HepG2 (cell line): ENCODE data around the gene CLP1. TPM values are rescaled to one million over a fixed set of nuclear protein-coding genes. Genes with fewer than 3 reads are reported as not detected.

Experiments
- EEA1 ChIP-seq: sonication (generic); formaldehyde crosslinking; IDR thresholded peaks from 2 replicates; pipeline ENCODE4 v1.5.1; 2020; ENCODE audit warnings: mild to moderate bottlenecking, missing genetic modification reagents, borderline replicate concordance
- FOXC1 ChIP-seq: sonication (generic); formaldehyde crosslinking; IDR thresholded peaks from 2 replicates; pipeline ENCODE4 v1.8.0; 2022; ENCODE audit warnings: mild to moderate bottlenecking, missing genetic modification reagents, borderline replicate concordance
- FOXK2 ChIP-seq: fragments of 450-650 bp; IDR thresholded peaks from 2 replicates; pipeline ENCODE4 v1.6.1; 2016
- FOXP1 ChIP-seq, 2 experiments: fragments of 450-650 bp in 1 of 2; IDR thresholded peaks; 2 replicates each; pipeline ENCODE4 v1.6.1; 2017 to 2018; ENCODE audit warnings: antibody characterized with exemption in 1 of 2
- GRHL1 ChIP-seq: sonication (generic); formaldehyde crosslinking; conservative IDR thresholded peaks from 2 replicates; pipeline ENCODE4 v1.8.0; 2022; ENCODE audit warnings: missing genetic modification reagents
- HMG20B ChIP-seq: conservative IDR thresholded peaks from 2 replicates; pipeline ENCODE4 v1.6.1; 2016; ENCODE audit warnings: missing genetic modification reagents, missing compliant biosample characterization
- MAFF ChIP-seq: IDR thresholded peaks from 2 replicates; pipeline ENCODE4 v1.6.1; 2011; ENCODE audit warnings: low read depth, low read length, improper control_type of control experiment
- NR2C2 ChIP-seq: sonication (generic); formaldehyde crosslinking; IDR thresholded peaks from 2 replicates; pipeline ENCODE4 v1.4.0; 2020; ENCODE audit warnings: missing genetic modification reagents, mild to moderate bottlenecking, moderate library complexity, borderline replicate concordance
- NR2F6 ChIP-seq, 2 experiments: IDR thresholded peaks; 2 replicates each; pipeline ENCODE4 v1.6.1; 2016; ENCODE audit warnings: antibody characterized with exemption in 1 of 2, mild to moderate bottlenecking in 1 of 2
- PHF5A ChIP-seq: IDR thresholded peaks from one replicate; pipeline ENCODE4 v1.6.1; 2018; ENCODE audit warnings: low read depth, missing genetic modification reagents; ENCODE audit not compliant: unreplicated experiment
- SALL2 ChIP-seq: sonication (generic); formaldehyde crosslinking; IDR thresholded peaks from 2 replicates; pipeline ENCODE4 v1.8.1; 2023; ENCODE audit warnings: mild to moderate bottlenecking, missing genetic modification reagents, inconsistent platforms
- TFDP1 ChIP-seq: IDR thresholded peaks from 2 replicates; pipeline ENCODE4 v1.6.1; 2016; ENCODE audit warnings: missing compliant biosample characterization, missing genetic modification reagents, borderline replicate concordance
- ZNF274 ChIP-seq: sonication (generic); formaldehyde crosslinking; IDR thresholded peaks from 2 replicates; pipeline ENCODE4 v1.5.1; 2020; ENCODE audit warnings: mild to moderate bottlenecking, missing genetic modification reagents
- ZNF337 ChIP-seq: sonication (generic); formaldehyde crosslinking; IDR thresholded peaks from 2 replicates; pipeline ENCODE4 v1.5.1; 2020; ENCODE audit warnings: missing genetic modification reagents, low read depth, mild to moderate bottlenecking, borderline replicate concordance
- ZNF574 ChIP-seq: sonication (generic); formaldehyde crosslinking; IDR thresholded peaks from 2 replicates; pipeline ENCODE4 v1.4.0; 2020; ENCODE audit warnings: missing genetic modification reagents
- polyA plus RNA-seq, 8 experiments: library from polyadenylated mRNA; depleted of rRNA in 3 of 8; stranded (reverse) in 7 of 8; unstranded in 1 of 8; fragments of >200 nt; fragmentation: Illumina TruSeq in 4 of 8; extraction: Trizol in 4 of 8; gene quantifications; 2 replicates each; pipeline versions ENCODE4 v1.2.1 to v1.2.3, GENCODE V29; 2011 to 2016; ENCODE audit warnings: low read depth in 4 of 8, missing spikeins in 1 of 8, mixed read lengths in 1 of 8; ENCODE audit not compliant: insufficient read depth in 1 of 8
- total RNA-seq, 5 experiments: library from RNA; depleted of rRNA; stranded (reverse); fragments of >200 nt; fragmentation: Illumina TruSeq; extraction: Trizol; gene quantifications; 2 replicates each; pipeline ENCODE4 v1.2.3, GENCODE V29; 2016; ENCODE audit warnings: low read depth in 1 of 5
- TF ChIP-seq, protein P1 (sequence below): sonication (generic); formaldehyde crosslinking; IDR thresholded peaks from 2 replicates; pipeline ENCODE4 v1.4.0; 2020; ENCODE audit warnings: missing genetic modification reagents
- TF ChIP-seq, protein P2 (sequence below): sonication (generic); formaldehyde crosslinking; IDR thresholded peaks from 2 replicates; pipeline ENCODE4 v1.8.0; 2022; ENCODE audit warnings: missing genetic modification reagents, low read depth, mild to moderate bottlenecking, borderline replicate concordance
- TF ChIP-seq, protein P3 (sequence below): sonication (generic); formaldehyde crosslinking; IDR thresholded peaks from 2 replicates; pipeline ENCODE4 v1.4.0; 2020; ENCODE audit warnings: missing genetic modification reagents
- TF ChIP-seq, protein P4 (sequence below): sonication (generic); formaldehyde crosslinking; conservative IDR thresholded peaks from 2 replicates; pipeline ENCODE4 v1.8.0; 2022; ENCODE audit warnings: low read depth, missing genetic modification reagents

The CLP1 gene
- total and polyA plus RNA-seq, 2 of the 13 experiments (the other 11 are each of a cell fraction or from before 2014, with no cell fraction given): 14.6 to 24.8 TPM

DNA sequence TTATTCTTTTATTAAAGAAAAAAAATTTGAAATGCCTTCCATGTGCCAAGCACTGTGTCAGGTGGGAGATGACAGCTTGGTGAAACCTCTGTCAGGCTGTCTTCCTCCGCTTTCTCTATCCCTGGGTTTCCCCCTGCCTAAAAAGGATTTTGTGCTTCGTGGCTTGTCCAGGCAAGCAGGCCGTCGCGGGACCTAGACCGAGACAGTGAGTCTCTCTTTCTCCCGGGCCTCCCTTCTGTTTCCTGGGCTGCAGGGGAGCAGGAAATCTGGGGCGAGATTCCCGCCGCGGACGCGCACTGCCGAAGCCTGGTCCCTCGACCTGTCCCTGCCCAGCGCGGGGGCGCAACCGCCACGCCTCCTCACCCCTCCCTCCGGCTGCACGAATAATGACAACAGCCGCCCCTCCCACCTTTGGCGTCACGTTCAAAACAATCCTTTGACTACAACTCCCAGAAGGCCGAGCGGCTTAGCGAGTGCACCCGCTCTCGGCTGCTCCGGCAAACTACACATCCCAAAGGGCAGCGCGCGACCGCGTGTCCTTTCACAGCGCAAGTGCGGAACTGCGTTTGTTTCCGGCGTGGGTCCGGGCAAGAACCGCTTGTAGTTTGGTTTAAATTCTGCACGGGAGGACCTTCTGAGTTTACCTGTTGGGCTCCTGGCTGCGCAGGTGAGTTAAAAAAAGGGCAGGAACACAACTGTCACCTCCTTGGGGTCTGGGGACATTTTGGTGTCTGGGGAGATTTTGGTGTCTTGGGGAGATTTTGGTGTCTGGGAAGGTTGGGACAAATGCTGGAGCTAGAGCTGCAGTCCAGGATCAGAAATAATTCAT lies at the start of gene CLP1 (continued):
- TF ChIP-seq, protein P1, sequence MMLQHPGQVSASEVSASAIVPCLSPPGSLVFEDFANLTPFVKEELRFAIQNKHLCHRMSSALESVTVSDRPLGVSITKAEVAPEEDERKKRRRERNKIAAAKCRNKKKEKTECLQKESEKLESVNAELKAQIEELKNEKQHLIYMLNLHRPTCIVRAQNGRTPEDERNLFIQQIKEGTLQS (CRISPR knock-in tag): peak; percentile 54; the same call in 1 of the 2 replicates
- TF ChIP-seq, protein P2, sequence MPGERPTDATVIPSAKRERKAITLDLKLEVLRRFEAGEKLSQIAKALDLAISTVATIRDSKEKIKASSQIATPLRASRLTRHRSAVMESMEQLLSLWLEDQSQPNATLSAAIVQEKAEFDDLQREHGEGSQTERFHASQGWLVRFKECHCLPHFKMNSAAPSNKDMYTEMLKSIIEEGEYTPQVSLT: no peak
- TF ChIP-seq EEA1 (CRISPR knock-in tag) (no peak; the same call in 1 of the 2 replicates), ZNF274 (peak; percentile 43; the same call in 1 of the 2 replicates), ZNF337 (CRISPR knock-in tag) (0 out of 2 replicates have a peak, but pooled peaks have one; percentile 84), NR2C2 (CRISPR knock-in tag) (peak; percentile 92), FOXK2 (peak; percentile 98), GRHL1 (no peak), SALL2 (peak; percentile 92), HMG20B (CRISPR knock-in tag) (0 out of 2 replicates have a peak, but pooled peaks have one; percentile 13), ZNF574 (CRISPR knock-in tag) (peak; percentile 97), TFDP1 (CRISPR knock-in tag) (peak; percentile 90), FOXC1 (CRISPR knock-in tag) (peak; percentile 89), FOXP1 (IDR thresholded peaks at IDR 0.05) (peak; percentile 47; the same call in 1 of the 2 replicates), FOXP1 (CRISPR knock-in tag; IDR thresholded peaks at IDR 0.05) (peak; percentile 54), PHF5A (CRISPR knock-in tag) (peak; percentile 65), NR2F6 (IDR thresholded peaks at IDR 0.05) (no peak), NR2F6 (CRISPR knock-in tag; IDR thresholded peaks at IDR 0.05) (peak; percentile 66; the same call in 1 of the 2 replicates), MAFF (0 out of 2 replicates have a peak, but pooled peaks have one; percentile 11)
- TF ChIP-seq, protein P3, sequence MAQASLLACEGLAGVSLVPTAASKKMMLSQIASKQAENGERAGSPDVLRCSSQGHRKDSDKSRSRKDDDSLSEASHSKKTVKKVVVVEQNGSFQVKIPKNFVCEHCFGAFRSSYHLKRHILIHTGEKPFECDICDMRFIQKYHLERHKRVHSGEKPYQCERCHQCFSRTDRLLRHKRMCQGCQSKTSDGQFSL (CRISPR knock-in tag): 0 out of 2 replicates have a peak, but pooled peaks have one; percentile 22
- TF ChIP-seq, protein P4, sequence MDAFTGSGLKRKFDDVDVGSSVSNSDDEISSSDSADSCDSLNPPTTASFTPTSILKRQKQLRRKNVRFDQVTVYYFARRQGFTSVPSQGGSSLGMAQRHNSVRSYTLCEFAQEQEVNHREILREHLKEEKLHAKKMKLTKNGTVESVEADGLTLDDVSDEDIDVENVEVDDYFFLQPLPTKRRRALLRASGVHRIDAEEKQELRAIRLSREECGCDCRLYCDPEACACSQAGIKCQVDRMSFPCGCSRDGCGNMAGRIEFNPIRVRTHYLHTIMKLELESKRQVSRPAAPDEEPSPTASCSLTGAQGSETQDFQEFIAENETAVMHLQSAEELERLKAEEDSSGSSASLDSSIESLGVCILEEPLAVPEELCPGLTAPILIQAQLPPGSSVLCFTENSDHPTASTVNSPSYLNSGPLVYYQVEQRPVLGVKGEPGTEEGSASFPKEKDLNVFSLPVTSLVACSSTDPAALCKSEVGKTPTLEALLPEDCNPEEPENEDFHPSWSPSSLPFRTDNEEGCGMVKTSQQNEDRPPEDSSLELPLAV (CRISPR knock-in tag): no peak
